LNCaP clone FGC (cell line): ENCODE results near the gene CYTH4.

Experiments used
- DNase-seq: peaks from one replicate; pipeline ENCODE4 v3.0.0-alpha.2; 2011; ENCODE audit warnings: low read depth
- H3K4me3 ChIP-seq: 2 replicates; pipeline ENCODE4 v1.5.1; 2011; ENCODE audit warnings: mild to moderate bottlenecking, low read depth, low read length, control low read depth
- TF ChIP-seq, protein P1 (sequence below): IDR thresholded peaks from 2 replicates; pipeline ENCODE4 v1.5.1; 2012; ENCODE audit warnings: mild to moderate bottlenecking; ENCODE audit not compliant: control insufficient read depth, insufficient read depth; ENCODE audit errors: extremely low read depth

CYTH4 gene

GRCh38 chr22:37337204-37337943, 55.1 kb downstream of the CYTH4 start:
- H3K4me3 ChIP-seq: no peak overlapping the region
- TF ChIP-seq, protein P1, sequence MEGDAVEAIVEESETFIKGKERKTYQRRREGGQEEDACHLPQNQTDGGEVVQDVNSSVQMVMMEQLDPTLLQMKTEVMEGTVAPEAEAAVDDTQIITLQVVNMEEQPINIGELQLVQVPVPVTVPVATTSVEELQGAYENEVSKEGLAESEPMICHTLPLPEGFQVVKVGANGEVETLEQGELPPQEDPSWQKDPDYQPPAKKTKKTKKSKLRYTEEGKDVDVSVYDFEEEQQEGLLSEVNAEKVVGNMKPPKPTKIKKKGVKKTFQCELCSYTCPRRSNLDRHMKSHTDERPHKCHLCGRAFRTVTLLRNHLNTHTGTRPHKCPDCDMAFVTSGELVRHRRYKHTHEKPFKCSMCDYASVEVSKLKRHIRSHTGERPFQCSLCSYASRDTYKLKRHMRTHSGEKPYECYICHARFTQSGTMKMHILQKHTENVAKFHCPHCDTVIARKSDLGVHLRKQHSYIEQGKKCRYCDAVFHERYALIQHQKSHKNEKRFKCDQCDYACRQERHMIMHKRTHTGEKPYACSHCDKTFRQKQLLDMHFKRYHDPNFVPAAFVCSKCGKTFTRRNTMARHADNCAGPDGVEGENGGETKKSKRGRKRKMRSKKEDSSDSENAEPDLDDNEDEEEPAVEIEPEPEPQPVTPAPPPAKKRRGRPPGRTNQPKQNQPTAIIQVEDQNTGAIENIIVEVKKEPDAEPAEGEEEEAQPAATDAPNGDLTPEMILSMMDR: no peak
- DNase-seq: no peak

DNA sequence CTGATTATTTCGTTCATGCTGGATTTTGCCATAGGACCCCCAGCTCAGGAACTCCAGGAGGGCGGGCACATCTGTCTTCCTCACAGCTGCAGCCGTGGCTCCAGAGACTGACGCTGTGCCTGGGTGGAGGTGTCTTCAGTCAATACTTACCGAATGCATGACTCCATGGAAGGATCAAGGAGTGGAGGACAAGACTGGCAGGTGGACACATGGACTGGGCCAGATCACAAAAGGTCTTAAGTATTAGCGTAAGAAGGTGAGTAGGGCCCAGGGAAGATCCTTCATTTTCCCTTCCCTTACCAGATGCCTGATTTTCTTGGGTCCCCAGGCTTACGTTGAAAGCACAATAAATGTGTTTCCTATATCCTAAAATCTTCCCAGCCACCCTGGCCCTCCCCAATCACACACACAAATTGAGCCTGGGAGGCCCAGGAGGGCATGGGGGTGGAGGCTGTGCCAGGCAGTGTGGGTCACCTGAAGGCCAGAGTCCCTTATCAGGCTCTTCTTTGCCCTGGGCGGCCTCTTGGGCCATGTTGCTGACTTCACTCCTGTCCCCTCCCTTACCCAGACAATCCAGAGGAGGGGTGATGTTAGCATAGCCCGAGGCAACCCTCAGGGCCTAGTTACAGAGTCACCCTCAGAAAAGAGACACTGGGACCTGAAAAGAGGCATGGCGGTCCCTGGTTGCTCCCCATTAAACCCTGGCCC, 56.4 kb downstream of the CYTH4 start:
- no peak for DNase-seq
- H3K4me3 ChIP-seq: no peak overlapping the region
- TF ChIP-seq, protein P1: no peak

DNA sequence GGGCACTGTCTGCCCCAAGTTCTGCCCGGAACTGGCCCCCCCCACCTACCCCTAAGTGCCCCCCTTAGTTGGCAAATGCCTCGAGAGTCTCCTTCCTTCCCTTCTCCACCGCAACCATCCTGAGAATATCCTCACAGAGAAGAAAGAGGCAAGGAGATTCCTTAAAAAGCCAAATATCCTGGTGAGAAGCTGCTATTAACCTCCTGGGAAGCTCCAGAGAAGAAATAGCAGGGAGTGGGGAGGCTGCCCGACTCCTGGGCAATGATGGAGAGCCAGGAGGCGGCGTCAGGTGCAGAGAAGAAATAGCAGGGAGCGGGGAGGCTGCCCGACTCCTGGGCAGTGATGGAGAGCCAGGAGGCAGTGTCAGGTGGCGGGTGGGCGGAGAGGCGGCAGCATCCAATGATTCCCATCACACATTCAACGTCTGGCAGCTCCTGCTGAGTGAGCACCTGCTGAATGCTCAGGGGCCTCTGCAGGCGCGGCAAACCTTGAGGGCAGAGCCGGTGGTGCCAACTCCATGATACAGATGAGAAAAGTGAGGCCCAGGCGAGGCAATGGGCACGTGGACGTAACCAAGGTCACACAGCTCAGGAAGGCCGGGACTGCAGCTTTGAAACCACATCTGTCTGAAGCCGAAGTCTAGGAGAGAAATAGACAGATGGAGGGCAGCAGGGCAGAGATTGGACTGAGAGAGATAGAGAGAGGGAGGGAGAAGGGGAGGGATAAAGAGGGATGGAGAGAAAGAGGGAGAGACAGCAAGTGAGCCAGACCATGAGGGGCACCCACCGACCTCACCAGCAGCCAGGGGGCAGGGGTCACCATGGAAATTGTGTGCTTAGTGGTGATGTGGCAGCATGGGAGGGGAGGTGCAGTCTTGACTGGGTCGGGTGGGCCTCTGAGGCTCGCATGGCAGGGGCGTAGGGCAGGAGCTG, 58.3 kb downstream of the CYTH4 start:
- no peak overlapping the region for H3K4me3 ChIP-seq
- TF ChIP-seq, protein P1: no peak
- no peak for DNase-seq

- no peak for DNase-seq
- H3K4me3 ChIP-seq: no peak overlapping the region
- TF ChIP-seq, protein P1: no peak
Measured at GRCh38 chr22:37342065-37342464, 59.8 kb downstream of the CYTH4 start.

GRCh38 chr22:37343348-37343747, 61.0 kb downstream of the CYTH4 start:
- TF ChIP-seq, protein P1: no peak
- no peak for DNase-seq
- H3K4me3 ChIP-seq: no peak overlapping the region

DNA sequence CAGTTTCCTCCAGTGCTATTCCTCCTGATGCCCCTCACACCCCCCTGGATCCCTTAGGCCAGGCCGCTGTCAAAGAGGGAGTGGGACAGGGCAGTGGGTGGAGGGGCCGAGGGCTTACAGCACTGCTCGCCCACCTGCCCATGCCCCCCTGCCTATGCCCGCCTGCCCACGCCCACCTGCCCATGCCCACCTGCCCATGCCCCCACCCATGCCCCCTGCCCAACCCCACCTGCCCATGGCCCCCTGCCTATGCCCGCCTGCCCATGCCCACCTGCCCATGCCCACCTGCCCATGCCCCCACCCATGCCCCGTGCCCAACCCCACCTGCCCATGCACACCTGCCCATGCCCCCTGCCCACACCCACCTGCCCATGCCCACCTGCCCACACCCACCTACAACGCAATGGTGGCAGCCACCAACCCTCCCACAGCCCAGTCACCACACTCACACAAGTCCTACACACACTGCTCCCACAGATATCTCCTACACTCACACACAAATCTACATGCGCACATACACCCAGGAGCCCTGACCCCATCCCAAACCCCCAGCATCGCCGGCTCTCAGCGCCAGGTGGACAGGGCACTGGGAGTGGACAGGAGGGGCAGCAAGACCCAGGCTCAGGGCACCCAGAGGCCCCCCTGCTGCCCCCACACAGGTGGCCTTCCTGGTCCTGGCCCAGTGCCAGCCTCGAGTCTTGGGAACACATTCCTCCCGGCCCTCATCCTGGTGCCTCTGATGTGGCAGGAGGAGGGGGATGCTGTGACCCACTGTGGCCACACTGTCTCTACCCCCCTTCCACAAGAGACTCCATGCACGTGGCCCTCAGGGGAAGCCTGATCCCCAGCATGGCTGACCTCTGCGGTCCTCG, 61.8 kb downstream of the CYTH4 start:
- DNase-seq: no peak
- TF ChIP-seq, protein P1: no peak

More for the DNA sequence above, 61.8 kb downstream of the CYTH4 start:
- no peak overlapping the region for H3K4me3 ChIP-seq
